K562 (cell line): Measurements from ENCODE around the gene TMEM273. TPM values are rescaled to one million over a fixed set of nuclear protein-coding genes. Genes with fewer than 3 reads are reported as not detected.

Source experiments
- ATAC-seq: fragments of 200-7000 bp; cut with Tn5 transposase; 3 replicates; pipeline ENCODE4 v1.9.1; 2020; ENCODE audit warnings: moderate library complexity
- BruUV-seq: library from RNA; stranded (reverse); fragments of 400-500 nt; replicated peaks from 2 replicates; lab custom pipeline; 2021; lab: Mats Ljungman, UMichigan
- CTCF ChIA-PET: fragments of 300-600 bp; formaldehyde crosslinking; extraction: SDS; loops from one replicate; lab custom pipeline; 2021; ENCODE audit warnings: low intra/inter-chr PET ratio; lab: Yijun Ruan, JAX
- POLR2A ChIA-PET: fragments of 300-600, 350-650 bp; sonication (Branson Sonifier 250); formaldehyde crosslinking; extraction: SDS; loops from one replicate; lab custom pipeline; 2021; ENCODE audit warnings: antibody characterized with exemption, inconsistent platforms; lab: Yijun Ruan, JAX
- DNase-seq, 4 experiments: peaks; one replicate each; pipeline versions ENCODE4 v3.0.0 to v3.0.0-alpha.2; 2011 to 2018; ENCODE audit warnings: low spot score in 3 of 4, mixed read lengths in 3 of 4; ENCODE audit errors: extremely low read depth in 1 of 4
- FAIRE-seq: peaks from 2 replicates; lab custom pipeline; 2011; peaks lifted over from hg19 to GRCh38; lab: Jason Lieb, UNC
- H2AFZ ChIP-seq: 2 replicates; pipeline ENCODE4 v1.6.0; 2011; ENCODE audit warnings: low read depth, low read length, control low read depth, inconsistent platforms
- H3K27ac ChIP-seq: fragments of 200-600 bp; 3 replicates; pipeline ENCODE4 v1.8.0; 2011; ENCODE audit warnings: low read depth, mild to moderate bottlenecking, control low read depth, inconsistent platforms, low read length, moderate library complexity, mixed read lengths; ENCODE audit errors: extremely low read depth
- H3K27me3 ChIP-seq, 2 experiments: fragments of 300-600 bp in 1 of 2; 2 replicates in 1 of 2; 3 replicates in 1 of 2; pipeline versions ENCODE4 v1.6.0 to v1.8.0; 2011; ENCODE audit warnings: inconsistent platforms in 2 of 2, low read length in 2 of 2, mild to moderate bottlenecking in 1 of 2, mixed read lengths in 1 of 2, moderate library complexity in 1 of 2; ENCODE audit not compliant: control insufficient read depth in 2 of 2, insufficient read depth in 2 of 2
- H3K36me3 ChIP-seq: fragments of 300-600 bp; 3 replicates; pipeline ENCODE4 v1.8.0; 2011; ENCODE audit warnings: mild to moderate bottlenecking, low read length, inconsistent platforms; ENCODE audit not compliant: control insufficient read depth, insufficient read depth
- H3K4me1 ChIP-seq, 2 experiments: fragments of 200-600 bp in 1 of 2; replicated peaks in 1 of 2; 2 replicates in 1 of 2; 3 replicates in 1 of 2; pipeline versions ENCODE4 v1.5.1 to v1.8.0; 2011; ENCODE audit warnings: inconsistent platforms in 2 of 2, low read length in 2 of 2, mild to moderate bottlenecking in 1 of 2, mixed read lengths in 1 of 2, moderate library complexity in 1 of 2; ENCODE audit not compliant: control insufficient read depth in 2 of 2, insufficient read depth in 2 of 2
- H3K4me2 ChIP-seq: 2 replicates; pipeline ENCODE4 v1.6.1; 2011; ENCODE audit warnings: low read length, control low read depth, inconsistent platforms, mixed read lengths; ENCODE audit not compliant: insufficient read depth
- H3K4me3 ChIP-seq: fragments of 200-600 bp; sonication (generic), shearing (Covaris generic); 2 replicates; pipeline ENCODE4 v1.5.1; 2016; ENCODE audit warnings: control low read depth, inconsistent platforms
- H3K79me2 ChIP-seq: fragments of 200-600 bp; 3 replicates; pipeline ENCODE4 v1.8.0; 2011; ENCODE audit warnings: low read length, inconsistent platforms; ENCODE audit not compliant: control insufficient read depth, insufficient read depth
- H3K9ac ChIP-seq, 2 experiments: 2 replicates each; pipeline versions ENCODE4 v1.6.0 to v1.6.1; 2011; ENCODE audit warnings: low read depth in 2 of 2, low read length in 2 of 2, control low read depth in 1 of 2, inconsistent platforms in 1 of 2, mild to moderate bottlenecking in 1 of 2, mixed read lengths in 1 of 2; ENCODE audit not compliant: insufficient read depth in 1 of 2
- H3K9me1 ChIP-seq: one replicate; pipeline ENCODE4 v1.6.0; 2011; ENCODE audit warnings: inconsistent platforms, mild to moderate bottlenecking, low read length, moderate library complexity; ENCODE audit not compliant: control insufficient read depth, insufficient read depth
- H3K9me3 ChIP-seq: replicated peaks from 2 replicates; pipeline ENCODE4 v1.5.1; 2011; ENCODE audit warnings: low read depth, low read length, inconsistent platforms; ENCODE audit not compliant: control insufficient read depth, insufficient read depth
- H4K20me1 ChIP-seq: replicated peaks from 2 replicates; pipeline ENCODE4 v1.6.1; 2011; ENCODE audit warnings: low read length, inconsistent platforms, mixed read lengths; ENCODE audit not compliant: control insufficient read depth, insufficient read depth
- ARID4B ChIP-seq: sonication (generic); formaldehyde crosslinking; IDR thresholded peaks from 2 replicates; pipeline ENCODE4 v1.8.0; 2022; ENCODE audit warnings: mild to moderate bottlenecking, missing genetic modification reagents
- CCAR2 ChIP-seq: fragments of 200-400 bp; formaldehyde crosslinking; IDR thresholded peaks from 2 replicates; pipeline ENCODE4 v1.6.1; 2017; ENCODE audit warnings: mild to moderate bottlenecking, low read depth, low read length
- CTBP1 ChIP-seq: fragments of 450-650 bp; IDR thresholded peaks from 2 replicates; pipeline ENCODE4 v1.6.1; 2016; ENCODE audit warnings: borderline replicate concordance
- E2F4 ChIP-seq: sonication (generic); formaldehyde crosslinking; IDR thresholded peaks from 2 replicates; pipeline ENCODE4 v1.8.0; 2022; ENCODE audit warnings: mild to moderate bottlenecking, low read depth, missing genetic modification reagents
- HDAC2 ChIP-seq: fragments of 450-650 bp; IDR thresholded peaks from 2 replicates; pipeline ENCODE4 v1.6.1; 2016; ENCODE audit warnings: mild to moderate bottlenecking
- HMG20A ChIP-seq: fragments of 450-650 bp; formaldehyde crosslinking; conservative IDR thresholded peaks from 2 replicates; pipeline ENCODE4 v1.4.0; 2020; ENCODE audit warnings: mild to moderate bottlenecking, mixed read lengths
- KHSRP ChIP-seq: fragments of 450-650 bp; IDR thresholded peaks from 2 replicates; pipeline ENCODE4 v1.6.1; 2017
- MCM7 ChIP-seq, 2 experiments: fragments of 450-650 bp; IDR thresholded peaks; 2 replicates each; pipeline ENCODE4 v1.6.1; 2016 to 2018
- RBM25 ChIP-seq: fragments of 200-400 bp; formaldehyde crosslinking; IDR thresholded peaks from 2 replicates; pipeline ENCODE4 v1.6.1; 2018; ENCODE audit warnings: low read length, low read depth, moderate library complexity; ENCODE audit not compliant: severe bottlenecking
- SNAPC5 ChIP-seq: fragments of 250-450 bp; sonication (Bioruptor Pico); IDR thresholded peaks from 2 replicates; pipeline ENCODE4 v1.8.0; 2021; ENCODE audit warnings: moderate library complexity, mild to moderate bottlenecking, inconsistent platforms
- SOX6 ChIP-seq: fragments of 450-650 bp; IDR thresholded peaks from 2 replicates; pipeline ENCODE4 v1.6.1; 2014; ENCODE audit warnings: mild to moderate bottlenecking
- SPI1 ChIP-seq: IDR thresholded peaks from 2 replicates; pipeline ENCODE4 v1.6.1; 2011; ENCODE audit warnings: low read depth, low read length, control low read depth, borderline replicate concordance
- TRIM25 ChIP-seq: fragments of 450-650 bp; IDR thresholded peaks from 2 replicates; pipeline ENCODE4 v1.7.0; 2016; ENCODE audit warnings: borderline replicate concordance
- ZBTB17 ChIP-seq: fragments of 450-650 bp; formaldehyde crosslinking; IDR thresholded peaks from 2 replicates; pipeline ENCODE4 v1.4.0; 2020; ENCODE audit warnings: mild to moderate bottlenecking
- WGBS: fragments of 100-300 bp; shearing (Covaris generic); methylation state at CpG from one replicate; pipeline ENCODE4 v1.1.6; 2016; ENCODE audit warnings: low coverage, mixed read lengths; ENCODE audit not compliant: insufficient coverage; ENCODE audit errors: missing lambda C conversion rate; 5-methylcytosine and 5-hydroxymethylcytosine counted together
- in situ Hi-C: fragments of 300-500 bp; cut with MboI; formaldehyde crosslinking; loops from 4 replicates; pipeline ENCODE4 v1.15.0; 2018; ENCODE audit warnings: inconsistent platforms, mixed read lengths
- intact Hi-C: fragments of 100-400 bp; cut with micrococcal nuclease; formaldehyde crosslinking; loops from 2 replicates; pipeline ENCODE4 v1.14.2; 2022
- polyA plus RNA-seq, 8 experiments: library from polyadenylated mRNA; depleted of rRNA in 4 of 8; stranded (reverse) in 5 of 8; unstranded in 3 of 8; fragments of >200 nt; fragmentation: Nextera tagmentation in 2 of 8; fragmentation: Illumina TruSeq in 1 of 8; extraction: Ambion mirVana in 2 of 8; extraction: Trizol in 1 of 8; gene quantifications; 2 replicates each; pipeline versions ENCODE4 v1.2.1 to v1.2.3, GENCODE V29; 2011 to 2014; ENCODE audit warnings: inconsistent platforms in 1 of 8, missing spikeins in 1 of 8
- total RNA-seq, 7 experiments: library from RNA; depleted of rRNA in 6 of 7; stranded (reverse); fragments of >200 nt in 6 of 7; fragmentation: Illumina TruSeq in 2 of 7; extraction: Trizol in 2 of 7; gene quantifications; 2 replicates each; pipeline versions ENCODE4 v1.2.1 to v1.2.3, GENCODE V29; 2011 to 2021; ENCODE audit warnings: low replicate concordance in 1 of 7

Gene TMEM273
- total and polyA plus RNA-seq, 9 of the 15 experiments (the other 6 are each of a cell fraction or from before 2014, with no cell fraction given) = 39.2 to 131 (median 95.6) TPM

GRCh38 chr10:49178489-49179471, 9.4 kb downstream of the TMEM273 start:
- H4K20me1 ChIP-seq = no peaks in the 10 kb centered on the region
- H3K36me3 ChIP-seq = peaks cover 25% of the 10 kb centered on the region; the same call in 1 of the 3 replicates
- ATAC-seq = no peak
- peak overlapping the region in 1 of 2 experiments; percentile 53; a peak in 2 of 4 replicates for H3K9ac ChIP-seq
- no peaks in the 10 kb centered on the region for H3K27me3 ChIP-seq
- no TSS peak for BruUV-seq
- no peaks in the 10 kb centered on the region for H3K9me3 ChIP-seq
- H2AFZ ChIP-seq = peak overlapping the region; percentile 19; the same call in 1 of the 2 replicates
- peaks cover 70 to 98% of the 10 kb centered on the region in 2 experiments for H3K4me1 ChIP-seq
- no peak for FAIRE-seq
- no peak overlapping the region for H3K4me3 ChIP-seq
- WGBS = 67% methylated on average over 6 of the region's 6 CpGs
- H3K27ac ChIP-seq = peak overlapping the region; percentile 84
- DNase-seq = peak in 2 of 4 experiments; percentile 16 to 27
- peaks cover 96% of the 10 kb centered on the region for H3K79me2 ChIP-seq
- POLR2A ChIA-PET = interaction anchor here (0.6 to 2.5 kb wide), 6 partner anchors 9 to 322 kb away, joined by 3 to 11 read pairs (median 4); partner anchors contain the start of gene TMEM273
- CTCF ChIA-PET = no interaction called here
- H3K9me1 ChIP-seq = peaks cover 7% of the 10 kb centered on the region
- H3K4me2 ChIP-seq = no peak overlapping the region
- in situ Hi-C loops = no loop called here
- intact Hi-C loops = no loop called here
- TF ChIP-seq TRIM25 = no peak
- TF ChIP-seq SOX6 = no peak
- TF ChIP-seq MCM7 (IDR thresholded peaks at IDR 0.05) = no peak
- peak; percentile 94 for TF ChIP-seq SPI1
- TF ChIP-seq E2F4 (CRISPR knock-in tag) = 0 out of 2 replicates have a peak, but pooled peaks have one; percentile 14
- TF ChIP-seq ZBTB17 (CRISPR knock-in tag) = no peak
- TF ChIP-seq ARID4B = 0 out of 2 replicates have a peak, but pooled peaks have one; percentile 44
- peak; percentile 98 for TF ChIP-seq RBM25
- no peak for TF ChIP-seq KHSRP
- TF ChIP-seq HMG20A (CRISPR knock-in tag) = no peak
- no peak for TF ChIP-seq SNAPC5
- TF ChIP-seq CCAR2 = no peak
- TF ChIP-seq CTBP1 = peak; percentile 35; the same call in 1 of the 2 replicates
- TF ChIP-seq HDAC2 = peak; percentile 68
